Chondrocyte (in vitro differentiated cells): ENCODE results near the gene KIF26B. TPM values are rescaled to one million over a fixed set of nuclear protein-coding genes. Genes with fewer than 3 reads are reported as not detected.

Experiments used
- DNase-seq: peaks from one replicate; pipeline ENCODE4 v3.0.0; 2021; ENCODE audit warnings: mixed read lengths, low spot score
- H3K27ac Mint-ChIP-seq: one replicate; pipeline ENCODE4 v1.8.0; 2021; ENCODE audit warnings: mild to moderate bottlenecking, moderate library complexity, mixed read lengths; ENCODE audit not compliant: unreplicated experiment
- H3K27me3 Mint-ChIP-seq: 2 replicates; pipeline ENCODE4 v1.8.0; 2021; ENCODE audit warnings: low read depth, mixed read lengths
- H3K36me3 Mint-ChIP-seq: 2 replicates; pipeline ENCODE4 v1.8.0; 2021; ENCODE audit warnings: low read depth, mixed read lengths
- H3K4me1 Mint-ChIP-seq: 2 replicates; pipeline ENCODE4 v1.8.0; 2021; ENCODE audit warnings: low read depth, mild to moderate bottlenecking, mixed read lengths
- H3K4me3 Mint-ChIP-seq: one replicate; pipeline ENCODE4 v1.8.0; 2021; ENCODE audit warnings: mild to moderate bottlenecking, moderate library complexity, mixed read lengths; ENCODE audit not compliant: unreplicated experiment
- H3K9me3 Mint-ChIP-seq: 2 replicates; pipeline ENCODE4 v1.8.0; 2021; ENCODE audit warnings: low read depth, mixed read lengths
- CTCF ChIP-seq: fragments of 200-600 bp; sonication (generic); IDR thresholded peaks from 2 replicates; pipeline ENCODE4 v1.5.0; 2021; ENCODE audit warnings: antibody characterized with exemption, mild to moderate bottlenecking, moderate library complexity
- total RNA-seq: library from RNA; stranded (reverse); gene quantifications from 3 replicates; pipeline ENCODE4 v1.2.1, GENCODE V29; 2021

The KIF26B gene
- total RNA-seq, 1 donor from 2014 or later = 47.0 TPM

DNA sequence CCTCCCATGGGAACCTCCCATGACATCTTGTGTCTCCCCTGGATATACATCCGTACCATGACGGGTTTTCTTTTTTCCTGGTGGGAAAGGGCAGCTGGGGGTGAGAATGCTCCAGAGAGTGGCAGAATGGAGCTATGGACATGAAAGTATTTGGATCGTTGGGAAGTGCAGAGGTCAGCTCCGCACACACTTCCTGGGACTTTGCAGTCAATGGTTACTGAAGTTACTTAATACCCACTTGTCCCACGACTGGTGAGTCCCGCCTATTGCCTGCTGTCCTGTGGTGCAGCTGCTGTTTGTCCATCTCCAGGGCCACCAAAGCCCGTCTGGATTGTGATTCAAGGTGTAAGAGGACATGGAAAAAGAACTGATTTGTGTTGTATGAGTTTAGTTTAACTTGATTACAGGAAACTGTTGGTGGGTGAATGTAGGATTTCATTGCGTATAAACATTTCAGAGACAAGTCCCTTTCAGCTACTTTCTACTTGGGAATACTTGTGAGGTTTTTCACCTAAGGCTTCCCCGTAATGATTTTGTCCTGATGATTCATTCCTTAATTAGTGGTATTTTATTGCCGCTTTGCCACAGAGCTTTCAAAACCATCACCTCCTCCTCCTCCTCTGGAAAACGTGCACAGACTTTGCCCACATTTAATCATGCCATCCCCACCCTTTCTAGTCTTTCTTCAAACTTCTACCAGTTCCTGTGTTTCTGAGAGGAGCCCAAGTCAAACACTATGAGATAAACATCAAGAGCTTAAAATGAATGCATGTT, 308.8 kb downstream of the KIF26B start:
- no peak overlapping the region for H3K27ac Mint-ChIP-seq
- TF ChIP-seq CTCF = no peak
- H3K4me1 Mint-ChIP-seq = peaks cover 13% of the 10 kb centered on the region
- no peak for DNase-seq
- no peak overlapping the region for H3K4me3 Mint-ChIP-seq
- no peaks in the 10 kb centered on the region for H3K27me3 Mint-ChIP-seq
- H3K9me3 Mint-ChIP-seq = no peaks in the 10 kb centered on the region
- H3K36me3 Mint-ChIP-seq = peaks cover 12% of the 10 kb centered on the region

GRCh38 chr1:245464290-245464689, 309.5 kb downstream of the KIF26B start:
- Mint-ChIP-seq H3K4me1 (peaks cover 13% of the 10 kb centered on the region), H3K27me3 (no peaks in the 10 kb centered on the region), H3K9me3 (no peaks in the 10 kb centered on the region), H3K4me3 (no peak overlapping the region), H3K27ac (no peak overlapping the region), H3K36me3 (peaks cover 12% of the 10 kb centered on the region)
- DNase-seq = no peak
- TF ChIP-seq CTCF = no peak

DNA sequence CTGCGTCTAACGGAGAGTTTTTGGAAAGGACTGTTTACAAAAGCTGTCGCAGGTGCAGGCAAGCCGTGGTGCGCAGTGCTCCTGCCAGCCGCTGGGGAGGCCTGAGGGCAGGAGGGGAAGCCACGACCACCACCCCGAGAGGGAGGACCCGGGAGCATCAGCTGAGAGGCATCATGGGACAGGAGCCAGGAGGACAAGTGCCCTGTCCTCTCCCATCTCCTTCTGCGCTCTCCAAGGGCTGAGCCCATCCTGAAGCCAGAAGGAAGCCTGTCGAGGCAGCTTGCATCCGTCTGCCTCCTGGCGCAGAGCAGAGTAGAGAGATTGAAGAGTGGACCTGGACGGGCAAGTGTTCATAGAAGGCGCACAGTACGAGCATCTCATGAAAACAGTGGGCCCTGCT, 310.9 kb downstream of the KIF26B start:
- Mint-ChIP-seq H3K4me1 (peaks cover 13% of the 10 kb centered on the region), H3K27ac (no peak overlapping the region), H3K27me3 (no peaks in the 10 kb centered on the region), H3K36me3 (peaks cover 15% of the 10 kb centered on the region), H3K9me3 (no peaks in the 10 kb centered on the region), H3K4me3 (no peak overlapping the region)
- TF ChIP-seq CTCF = no peak
- no peak for DNase-seq

GRCh38 chr1:245466261-245466660, 311.5 kb downstream of the KIF26B start:
- H3K27ac Mint-ChIP-seq = no peak overlapping the region
- H3K9me3 Mint-ChIP-seq = no peaks in the 10 kb centered on the region
- DNase-seq = no peak
- H3K36me3 Mint-ChIP-seq = peaks cover 15% of the 10 kb centered on the region
- no peaks in the 10 kb centered on the region for H3K27me3 Mint-ChIP-seq
- TF ChIP-seq CTCF = no peak
- peaks cover 13% of the 10 kb centered on the region for H3K4me1 Mint-ChIP-seq
- no peak overlapping the region for H3K4me3 Mint-ChIP-seq

DNA sequence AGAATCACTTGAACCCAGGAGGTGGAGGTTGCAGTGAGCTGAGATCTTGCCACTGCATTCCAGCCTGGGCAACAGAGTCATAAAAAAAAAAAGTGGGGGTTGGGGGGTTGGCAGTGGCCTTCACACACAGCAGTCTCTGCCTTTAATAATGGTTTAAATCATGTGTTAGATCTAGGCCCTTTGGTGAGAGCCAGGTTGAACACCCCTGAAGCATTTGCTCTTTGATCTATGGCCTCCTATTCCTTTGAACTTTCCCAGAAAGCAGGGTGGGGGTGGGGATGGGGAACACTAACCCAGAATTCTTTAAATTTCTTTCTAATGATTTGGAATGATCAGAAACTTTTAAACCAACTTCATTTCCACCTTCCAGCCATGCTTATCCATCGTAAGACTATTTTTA, 313.0 kb downstream of the KIF26B start:
- DNase-seq = no peak
- Mint-ChIP-seq H3K27ac (no peak overlapping the region), H3K36me3 (peaks cover 15% of the 10 kb centered on the region), H3K4me3 (no peak overlapping the region), H3K27me3 (no peaks in the 10 kb centered on the region), H3K4me1 (peaks cover 13% of the 10 kb centered on the region), H3K9me3 (no peaks in the 10 kb centered on the region)
- TF ChIP-seq CTCF = no peak
